K562 (cell line): ENCODE results near the gene S100A10. TPM values are rescaled to one million over a fixed set of nuclear protein-coding genes. Genes with fewer than 3 reads are reported as not detected.

Source experiments
- CBX1 ChIP-seq: sonication (generic); IDR thresholded peaks from 2 replicates; pipeline ENCODE4 v1.6.1; 2016; ENCODE audit warnings: antibody characterized with exemption, low read depth, mild to moderate bottlenecking
- CEBPB ChIP-seq: fragments of 450-650 bp; IDR thresholded peaks from 2 replicates; pipeline ENCODE4 v1.6.1; 2016; ENCODE audit warnings: missing genetic modification characterization, missing compliant biosample characterization
- HDAC3 ChIP-seq: fragments of 450-650 bp; IDR thresholded peaks from 2 replicates; pipeline ENCODE4 v1.6.1; 2018; ENCODE audit warnings: borderline replicate concordance, mild to moderate bottlenecking, moderate library complexity; ENCODE audit not compliant: partially characterized antibody
- NFRKB ChIP-seq: fragments of 450-650 bp; IDR thresholded peaks from 2 replicates; pipeline ENCODE4 v1.6.1; 2016; ENCODE audit warnings: low read depth
- POU5F1 ChIP-seq: fragments of 150-350 bp; IDR thresholded peaks from 2 replicates; pipeline ENCODE4 v1.6.1; 2014; ENCODE audit warnings: borderline replicate concordance, low read length, low read depth, mild to moderate bottlenecking; ENCODE audit not compliant: partially characterized antibody
- RNF2 ChIP-seq: sonication (generic); IDR thresholded peaks from 2 replicates; pipeline ENCODE4 v1.6.1; 2016
- SMAD2 ChIP-seq: fragments of 150-350 bp; IDR thresholded peaks from 2 replicates; pipeline ENCODE4 v1.6.1; 2014; ENCODE audit warnings: low read depth, mild to moderate bottlenecking, low read length
- SRF ChIP-seq, 2 experiments: fragments of 250-450, 450-650 bp in 1 of 2; sonication (Bioruptor Pico) in 1 of 2; sonication (generic) in 1 of 2; formaldehyde crosslinking; IDR thresholded peaks; 2 replicates each; pipeline versions ENCODE4 v1.5.0 to v1.5.1; 2020 to 2022; ENCODE audit warnings: mild to moderate bottlenecking in 1 of 2, missing genetic modification reagents in 1 of 2
- TRIM24 ChIP-seq, 2 experiments: fragments of 450-650 bp; IDR thresholded peaks; 2 replicates each; pipeline ENCODE4 v1.6.1; 2016
- ZBTB40 ChIP-seq, 2 experiments: fragments of 450-650 bp in 1 of 2; sonication (generic) in 1 of 2; formaldehyde crosslinking in 1 of 2; IDR thresholded peaks; 2 replicates each; pipeline versions ENCODE4 v1.7.1 to v1.9.0; 2016 to 2022; ENCODE audit warnings: inconsistent platforms in 1 of 2, mild to moderate bottlenecking in 1 of 2, missing genetic modification reagents in 1 of 2
- ZFP91 ChIP-seq: sonication (generic); formaldehyde crosslinking; IDR thresholded peaks from 2 replicates; pipeline ENCODE4 v1.8.0; 2022; ENCODE audit warnings: mild to moderate bottlenecking, missing genetic modification reagents
- ZNF395 ChIP-seq: fragments of 200-800 bp; sonication (Bioruptor generic); IDR thresholded peaks from 2 replicates; pipeline ENCODE4 v1.6.1; 2017; ENCODE audit warnings: missing genetic modification characterization, missing compliant biosample characterization
- ZNF583 ChIP-seq: fragments of 250-450 bp; sonication (Bioruptor Pico); IDR thresholded peaks from 2 replicates; pipeline ENCODE4 v1.4.0; 2020
- polyA plus RNA-seq, 8 experiments: library from polyadenylated mRNA; depleted of rRNA in 4 of 8; stranded (reverse) in 5 of 8; unstranded in 3 of 8; fragments of >200 nt; fragmentation: Nextera tagmentation in 2 of 8; fragmentation: Illumina TruSeq in 1 of 8; extraction: Ambion mirVana in 2 of 8; extraction: Trizol in 1 of 8; gene quantifications; 2 replicates each; pipeline versions ENCODE4 v1.2.1 to v1.2.3, GENCODE V29; 2011 to 2014; ENCODE audit warnings: inconsistent platforms in 1 of 8, missing spikeins in 1 of 8
- total RNA-seq, 7 experiments: library from RNA; depleted of rRNA in 6 of 7; stranded (reverse); fragments of >200 nt in 6 of 7; fragmentation: Illumina TruSeq in 2 of 7; extraction: Trizol in 2 of 7; gene quantifications; 2 replicates each; pipeline versions ENCODE4 v1.2.1 to v1.2.3, GENCODE V29; 2011 to 2021; ENCODE audit warnings: low replicate concordance in 1 of 7

Gene S100A10
- total and polyA plus RNA-seq, 9 of the 15 experiments (the other 6 are each of a cell fraction or from before 2014, with no cell fraction given) = 0.32 to 1.6 (median 0.50) TPM; not detected in 3

GRCh38 chr1:151945725-151946722 is 47.6 kb downstream of the S100A10 start (continued):
- peak; percentile 77 for TF ChIP-seq ZBTB40 (IDR thresholded peaks at IDR 0.05)
- no peak for TF ChIP-seq ZBTB40 (CRISPR knock-in tag; IDR thresholded peaks at IDR 0.05)
- no peak for TF ChIP-seq SRF (CRISPR knock-in tag; IDR thresholded peaks at IDR 0.05)
- no peak for TF ChIP-seq CBX1
- no peak for TF ChIP-seq POU5F1
- 0 out of 2 replicates have a peak, but pooled peaks have one; percentile 39 for TF ChIP-seq RNF2
- no peak for TF ChIP-seq ZNF583 (CRISPR knock-in tag)
- no peak for TF ChIP-seq TRIM24 (IDR thresholded peaks at IDR 0.05)
- TF ChIP-seq HDAC3 = no peak
- TF ChIP-seq SMAD2 = no peak
- TF ChIP-seq ZNF395 = peak; percentile 8; the same call in 1 of the 2 replicates
- TF ChIP-seq ZFP91 (CRISPR knock-in tag) = peak; percentile 86
- TF ChIP-seq NFRKB = no peak
- TF ChIP-seq CEBPB (tag) = peak; percentile 63
